Kidney (tissue), 22 donors: ENCODE measurements around the gene OCIAD2. TPM values are rescaled to one million over a fixed set of nuclear protein-coding genes. Genes with fewer than 3 reads are reported as not detected.
A peak's percentile ranks its signal among the peaks of the same experiment; 100 is the strongest.

ENCODE experiments used
- DNase-seq, 5 donors: peaks; one replicate each; pipeline ENCODE4 v3.0.0-alpha.2; 2013 to 2020
- FAIRE-seq: peaks from 2 replicates; lab custom pipeline; 2012; peaks lifted over from hg19 to GRCh38; lab: Jason Lieb, UNC
- H3K27ac ChIP-seq, 2 donors: one replicate each; pipeline ENCODE4 v1.7.0; 2013; ENCODE audit warnings: low read depth in 2 of 2, low read length in 2 of 2, inconsistent platforms in 1 of 2
- H3K27me3 ChIP-seq: one replicate; pipeline ENCODE4 v1.7.1; 2013; ENCODE audit warnings: low read length, inconsistent platforms; ENCODE audit not compliant: control insufficient read depth, insufficient read depth
- H3K36me3 ChIP-seq, 3 donors: one replicate each; pipeline versions ENCODE4 v1.7.0 to v1.7.1; 2013; ENCODE audit warnings: low read length in 3 of 3, control low read depth in 1 of 3, inconsistent platforms in 1 of 3; ENCODE audit not compliant: insufficient read depth in 3 of 3, control insufficient read depth in 2 of 3
- H3K4me1 ChIP-seq, 3 donors: one replicate each; pipeline versions ENCODE4 v1.7.0 to v1.7.1; 2013; ENCODE audit warnings: low read length in 3 of 3, inconsistent platforms in 1 of 3, low read depth in 1 of 3; ENCODE audit not compliant: control insufficient read depth in 2 of 3, insufficient read depth in 2 of 3
- H3K4me3 ChIP-seq, 3 donors: one replicate each; pipeline versions ENCODE4 v1.7.0 to v1.8.1; 2013; ENCODE audit warnings: low read length in 3 of 3, control low read depth in 1 of 3, inconsistent platforms in 1 of 3
- H3K9ac ChIP-seq, 3 donors: one replicate each; pipeline versions ENCODE4 v1.7.0 to v1.7.1; 2013; ENCODE audit warnings: low read length in 3 of 3, control low read depth in 1 of 3, inconsistent platforms in 1 of 3
- H3K9me3 ChIP-seq, 3 donors: one replicate each; pipeline versions ENCODE4 v1.7.0 to v1.7.1; 2013; ENCODE audit warnings: low read length in 3 of 3, control low read depth in 1 of 3, inconsistent platforms in 1 of 3; ENCODE audit not compliant: control insufficient read depth in 2 of 3, insufficient read depth in 1 of 3
- intact Hi-C: fragments of 100-400 bp; cut with DNase I; formaldehyde crosslinking; loops from one replicate; pipeline ENCODE4 v1.11.1; 2022
- long read RNA-seq, 10 donors: library from polyadenylated mRNA in 1 of 10; unstranded in 1 of 10; transcript quantifications; one replicate each; pipeline ENCODE4 v2.0.0 and lab custom pipeline, GENCODE V29; 2021 to 2026
- polyA plus RNA-seq: library from polyadenylated mRNA; stranded (reverse); fragments of 350-450 nt; fragmentation: Illumina TruSeq; extraction: RNeasy Lipid Tissue Mini Kit (QIAGEN cat#74804); gene quantifications from one replicate; pipeline ENCODE4 v1.2.3, GENCODE V29; 2014; ENCODE audit warnings: low read depth, low replicate concordance; ENCODE audit not compliant: insufficient read depth
- total RNA-seq: library from RNA; stranded (reverse); fragmentation: NEBNext Ultra II Directional; extraction: Animal tissue kit (Norgen Biotek cat#: 25700); gene quantifications from one replicate; pipeline ENCODE4 v1.2.1, GENCODE V29; 2021
- TF ChIP-seq, protein P1 (sequence below): IDR thresholded peaks from 3 replicates; pipeline ENCODE4 v1.5.1; 2012; ENCODE audit warnings: mild to moderate bottlenecking, moderate library complexity, borderline replicate concordance; ENCODE audit not compliant: insufficient read depth; ENCODE audit errors: extremely low read depth
- donor health status: control.
- donor health status: control.
- donor health status: control.
- donor health status: control.
- donor health status: control.
- donor health status: DM: yes; HTN: yes; CAD: no.
- donor health status: Normal renal cell carcinoma (clear cell type).

Gene OCIAD2, protein sequence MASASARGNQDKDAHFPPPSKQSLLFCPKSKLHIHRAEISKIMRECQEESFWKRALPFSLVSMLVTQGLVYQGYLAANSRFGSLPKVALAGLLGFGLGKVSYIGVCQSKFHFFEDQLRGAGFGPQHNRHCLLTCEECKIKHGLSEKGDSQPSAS
- total RNA-seq (76.3 TPM), polyA plus RNA-seq (277 TPM)
- long read RNA-seq, donor 1, transcript OCIAD2-204 (6 exons, 812 nt), result minor isoform, 6 of 75 reads
- long read RNA-seq, donor 1, transcript OCIAD2-205 (7 exons, 1,163 nt), result major isoform, 56 of 75 reads
- long read RNA-seq, donor 1, partial matches to known transcripts, result 12 of 75 reads
- long read RNA-seq, donor 1, other reads (novel, unspliced or antisense), result 0 of 75 reads
- long read RNA-seq, donor 2, transcript OCIAD2-205 (7 exons, 1,163 nt), result major isoform, 69 of 95 reads
- long read RNA-seq, donor 2, transcript OCIAD2-201 (6 exons, 636 nt), result minor isoform, 5 of 95 reads
- long read RNA-seq, donor 2, transcript OCIAD2-204 (6 exons, 812 nt), result minor isoform, 16 of 95 reads
- long read RNA-seq, donor 2, partial matches to known transcripts, result 5 of 95 reads
- long read RNA-seq, donor 2, other reads (novel, unspliced or antisense), result 0 of 95 reads
- long read RNA-seq, donor 3, transcript OCIAD2-204 (6 exons, 812 nt), result minor isoform, 9 of 138 reads
- long read RNA-seq, donor 3, transcript OCIAD2-205 (7 exons, 1,163 nt), result major isoform, 108 of 138 reads
- long read RNA-seq, donor 3, partial matches to known transcripts, result 16 of 138 reads
- long read RNA-seq, donor 3, other reads (novel, unspliced or antisense), result 0 of 138 reads
- long read RNA-seq, donor 4, transcript OCIAD2-204 (6 exons, 812 nt), result minor isoform, 14 of 94 reads
- long read RNA-seq, donor 4, transcript OCIAD2-205 (7 exons, 1,163 nt), result major isoform, 79 of 94 reads
- long read RNA-seq, donor 4, partial matches to known transcripts, result 0 of 94 reads
- long read RNA-seq, donor 4, other reads (novel, unspliced or antisense), result 0 of 94 reads
- long read RNA-seq, donor 5, transcript OCIAD2-205 (7 exons, 1,163 nt), result major isoform, 6 of 8 reads
- long read RNA-seq, donor 5, partial matches to known transcripts, result 0 of 8 reads
- long read RNA-seq, donor 5, other reads (novel, unspliced or antisense), result 0 of 8 reads
- long read RNA-seq, donor 6, transcript OCIAD2-201 (6 exons, 636 nt), result minor isoform, 8 of 307 reads
- long read RNA-seq, donor 6, transcript OCIAD2-205 (7 exons, 1,163 nt), result major isoform, 223 of 307 reads
- long read RNA-seq, donor 6, transcript OCIAD2-204 (6 exons, 812 nt), result minor isoform, 27 of 307 reads
- long read RNA-seq, donor 6, partial matches to known transcripts, result 42 of 307 reads
- long read RNA-seq, donor 6, other reads (novel, unspliced or antisense), result 7 of 307 reads
- long read RNA-seq, donor 7, transcript OCIAD2-205 (7 exons, 1,163 nt), result major isoform, 79 of 107 reads
- long read RNA-seq, donor 7, partial matches to known transcripts, result 3 of 107 reads
- long read RNA-seq, donor 7, other reads (novel, unspliced or antisense), result 20 of 107 reads
- long read RNA-seq, donor 8, transcript OCIAD2-205 (7 exons, 1,163 nt), result major isoform, 54 of 74 reads
- long read RNA-seq, donor 8, partial matches to known transcripts, result 14 of 74 reads
- long read RNA-seq, donor 8, other reads (novel, unspliced or antisense), result 0 of 74 reads
- long read RNA-seq, donor 9, transcript OCIAD2-204 (6 exons, 812 nt), result minor isoform, 9 of 57 reads
- long read RNA-seq, donor 9, transcript OCIAD2-205 (7 exons, 1,163 nt), result major isoform, 46 of 57 reads
- long read RNA-seq, donor 9, partial matches to known transcripts, result 0 of 57 reads
- long read RNA-seq, donor 9, other reads (novel, unspliced or antisense), result 0 of 57 reads
- long read RNA-seq, donor 10, transcript OCIAD2-205 (7 exons, 1,163 nt), result major isoform, 66 of 81 reads
- long read RNA-seq, donor 10, partial matches to known transcripts, result 10 of 81 reads
- long read RNA-seq, donor 10, other reads (novel, unspliced or antisense), result 0 of 81 reads

DNA sequence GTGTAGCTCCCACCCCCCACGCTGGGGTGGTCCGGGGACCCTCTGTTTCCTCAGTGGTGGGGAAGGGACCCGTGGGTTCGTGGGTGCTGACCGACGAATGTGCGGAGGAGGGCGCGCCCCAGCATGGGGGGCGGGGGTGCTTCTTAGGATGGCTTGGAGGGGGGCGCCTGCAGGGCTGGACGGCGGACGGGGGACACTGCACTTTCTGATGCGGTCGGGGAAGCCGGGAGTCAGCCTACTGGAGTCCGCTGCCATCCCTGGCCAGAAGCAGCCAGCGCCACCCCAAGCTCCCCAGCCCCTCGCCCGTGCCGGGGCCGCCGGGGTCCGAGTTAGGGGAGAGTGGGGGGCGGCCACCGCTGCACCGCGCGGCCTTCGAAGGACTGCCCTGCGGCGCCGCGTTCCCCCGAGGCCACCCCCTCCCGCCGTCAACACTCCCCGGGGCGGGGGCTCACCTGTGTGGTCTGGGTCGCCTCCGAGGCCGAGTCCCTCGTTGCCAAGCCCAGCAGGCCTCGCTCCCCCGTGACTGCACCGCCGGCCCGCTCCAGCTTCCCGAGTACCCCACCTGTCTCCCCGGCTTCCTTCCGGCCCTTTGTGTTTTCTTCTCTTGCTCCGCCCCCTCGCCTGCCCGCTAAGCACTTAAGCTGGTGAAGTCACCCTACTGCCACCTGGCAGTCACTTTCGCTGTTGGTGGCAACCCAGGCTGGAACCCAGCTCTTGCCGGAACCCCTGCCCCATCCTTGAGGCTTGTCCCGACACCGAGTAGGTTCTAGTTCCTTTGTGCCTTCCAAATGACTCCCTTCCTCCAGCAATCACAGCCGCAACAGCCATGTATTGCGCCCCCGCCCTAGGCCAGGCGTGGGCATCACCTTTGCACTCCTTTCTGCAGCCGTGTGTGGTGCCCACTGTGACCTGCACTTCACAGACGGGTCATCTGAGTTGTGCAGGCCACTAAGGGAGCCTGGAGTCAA is at the start of gene OCIAD2:
OCIAD2 (minus strand) TSS at position 569 of the 968 bp plus-strand sequence. CDS start 2,225 bp downstream, outside the sequence.
- Histone ChIP-seq H3K27ac (peak within 1 kb of the TSS; percentile 48 to 81), H3K9me3 (no peaks in the 10 kb centered on the region), H3K9ac (peak within 1 kb of the TSS; percentile 1 to 79 (median 74)), H3K4me1 (peaks cover 0 to 9% (median 0%) of the 10 kb centered on the region in 3 donors), H3K36me3 (peaks cover 5 to 18% (median 8%) of the 10 kb centered on the region in 3 donors), H3K27me3 (no peaks in the 10 kb centered on the region), H3K4me3 (peak within 1 kb of the TSS; percentile 21 to 75 (median 46))
- intact Hi-C loops, result no loop called here
- DNase-seq (peak; percentile 86 to 94 (median 91)), FAIRE-seq (no peak)
- TF ChIP-seq, protein P1, sequence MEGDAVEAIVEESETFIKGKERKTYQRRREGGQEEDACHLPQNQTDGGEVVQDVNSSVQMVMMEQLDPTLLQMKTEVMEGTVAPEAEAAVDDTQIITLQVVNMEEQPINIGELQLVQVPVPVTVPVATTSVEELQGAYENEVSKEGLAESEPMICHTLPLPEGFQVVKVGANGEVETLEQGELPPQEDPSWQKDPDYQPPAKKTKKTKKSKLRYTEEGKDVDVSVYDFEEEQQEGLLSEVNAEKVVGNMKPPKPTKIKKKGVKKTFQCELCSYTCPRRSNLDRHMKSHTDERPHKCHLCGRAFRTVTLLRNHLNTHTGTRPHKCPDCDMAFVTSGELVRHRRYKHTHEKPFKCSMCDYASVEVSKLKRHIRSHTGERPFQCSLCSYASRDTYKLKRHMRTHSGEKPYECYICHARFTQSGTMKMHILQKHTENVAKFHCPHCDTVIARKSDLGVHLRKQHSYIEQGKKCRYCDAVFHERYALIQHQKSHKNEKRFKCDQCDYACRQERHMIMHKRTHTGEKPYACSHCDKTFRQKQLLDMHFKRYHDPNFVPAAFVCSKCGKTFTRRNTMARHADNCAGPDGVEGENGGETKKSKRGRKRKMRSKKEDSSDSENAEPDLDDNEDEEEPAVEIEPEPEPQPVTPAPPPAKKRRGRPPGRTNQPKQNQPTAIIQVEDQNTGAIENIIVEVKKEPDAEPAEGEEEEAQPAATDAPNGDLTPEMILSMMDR, result peak; percentile 8

DNA sequence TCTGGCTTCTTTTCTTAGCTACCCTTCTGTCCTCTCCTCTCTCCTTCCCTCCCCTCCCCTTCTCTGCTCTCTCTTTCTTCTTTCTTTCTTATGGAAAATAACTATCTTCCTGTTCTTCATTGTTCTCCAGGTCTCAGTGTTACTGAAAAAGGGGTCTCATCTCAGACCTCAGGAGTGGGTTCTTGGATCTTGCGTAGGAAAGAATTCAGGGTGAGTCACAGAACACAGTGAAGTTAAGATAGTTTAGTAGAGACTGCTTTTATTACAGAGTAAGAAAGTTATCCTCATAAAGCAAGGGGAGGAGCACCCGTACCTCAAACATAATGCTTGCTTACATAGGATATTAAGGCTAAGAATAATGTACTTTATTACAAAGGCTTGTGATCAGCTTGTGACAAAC is 47.7 kb upstream of the OCIAD2 start:
- Histone ChIP-seq H3K27me3 (no peaks in the 10 kb centered on the region), H3K27ac (no peak overlapping the region), H3K9ac (no peak overlapping the region), H3K9me3 (no peaks in the 10 kb centered on the region), H3K4me3 (no peak overlapping the region), H3K36me3 (no peaks in the 10 kb centered on the region), H3K4me1 (no peaks in the 10 kb centered on the region)
- DNase-seq (no peak), FAIRE-seq (no peak)
- TF ChIP-seq, protein P1, result no peak
- intact Hi-C loops, result no loop called here
